Duodenal mucosa (tissue), 2 donors: Measurements from ENCODE around the gene MRPS35.

Experiments used
- H3K27ac ChIP-seq: one replicate; pipeline ENCODE4 v1.7.0; 2013; ENCODE audit warnings: low read depth, low read length
- H3K27me3 ChIP-seq, 2 donors: one replicate each; pipeline ENCODE4 v1.7.0; 2013; ENCODE audit warnings: low read length in 2 of 2, control low read depth in 1 of 2; ENCODE audit not compliant: insufficient read depth in 2 of 2, control insufficient read depth in 1 of 2
- H3K36me3 ChIP-seq, 2 donors: one replicate each; pipeline ENCODE4 v1.7.0; 2013; ENCODE audit warnings: low read length in 2 of 2, control low read depth in 1 of 2; ENCODE audit not compliant: insufficient read depth in 2 of 2, control insufficient read depth in 1 of 2
- H3K4me1 ChIP-seq, 2 donors: one replicate each; pipeline ENCODE4 v1.7.0; 2013; ENCODE audit warnings: low read length in 2 of 2, control low read depth in 1 of 2; ENCODE audit not compliant: insufficient read depth in 2 of 2, control insufficient read depth in 1 of 2
- H3K4me3 ChIP-seq, 2 donors: one replicate each; pipeline ENCODE4 v1.7.0; 2013; ENCODE audit warnings: low read length in 2 of 2, low read depth in 1 of 2
- H3K9ac ChIP-seq, 2 donors: one replicate each; pipeline ENCODE4 v1.7.0; 2013; ENCODE audit warnings: low read length in 2 of 2, low read depth in 1 of 2
- H3K9me3 ChIP-seq, 2 donors: one replicate each; pipeline ENCODE4 v1.7.0; 2013; ENCODE audit warnings: low read length in 2 of 2, control low read depth in 1 of 2; ENCODE audit not compliant: control insufficient read depth in 1 of 2

MRPS35 gene

GRCh38 chr12:27685274-27685673, 25.4 kb upstream of the MRPS35 start:
- peaks cover 0 to 4% of the 10 kb centered on the region in 2 donors for H3K4me1 ChIP-seq
- no peak overlapping the region for H3K4me3 ChIP-seq
- no peak overlapping the region for H3K9ac ChIP-seq
- H3K9me3 ChIP-seq = no peaks in the 10 kb centered on the region
- H3K36me3 ChIP-seq = peaks cover 17 to 45% of the 10 kb centered on the region in 2 donors
- H3K27ac ChIP-seq = no peak overlapping the region
- no peaks in the 10 kb centered on the region for H3K27me3 ChIP-seq

- peaks cover 0 to 4% of the 10 kb centered on the region in 2 donors for H3K4me1 ChIP-seq
- H3K9me3 ChIP-seq = no peaks in the 10 kb centered on the region
- no peak overlapping the region for H3K9ac ChIP-seq
- no peak overlapping the region for H3K4me3 ChIP-seq
- H3K27me3 ChIP-seq = no peaks in the 10 kb centered on the region
- H3K27ac ChIP-seq = no peak overlapping the region
- peaks cover 17 to 47% of the 10 kb centered on the region in 2 donors for H3K36me3 ChIP-seq
Measured at GRCh38 chr12:27686147-27686546, 24.5 kb upstream of the MRPS35 start.

GRCh38 chr12:27688671-27689070, 22.0 kb upstream of the MRPS35 start:
- H3K4me1 ChIP-seq = peaks cover 0 to 4% of the 10 kb centered on the region in 2 donors
- H3K27me3 ChIP-seq = no peaks in the 10 kb centered on the region
- H3K9ac ChIP-seq = no peak overlapping the region
- H3K27ac ChIP-seq = no peak overlapping the region
- no peak overlapping the region for H3K4me3 ChIP-seq
- H3K9me3 ChIP-seq = no peaks in the 10 kb centered on the region
- peaks cover 12 to 54% of the 10 kb centered on the region in 2 donors for H3K36me3 ChIP-seq

DNA sequence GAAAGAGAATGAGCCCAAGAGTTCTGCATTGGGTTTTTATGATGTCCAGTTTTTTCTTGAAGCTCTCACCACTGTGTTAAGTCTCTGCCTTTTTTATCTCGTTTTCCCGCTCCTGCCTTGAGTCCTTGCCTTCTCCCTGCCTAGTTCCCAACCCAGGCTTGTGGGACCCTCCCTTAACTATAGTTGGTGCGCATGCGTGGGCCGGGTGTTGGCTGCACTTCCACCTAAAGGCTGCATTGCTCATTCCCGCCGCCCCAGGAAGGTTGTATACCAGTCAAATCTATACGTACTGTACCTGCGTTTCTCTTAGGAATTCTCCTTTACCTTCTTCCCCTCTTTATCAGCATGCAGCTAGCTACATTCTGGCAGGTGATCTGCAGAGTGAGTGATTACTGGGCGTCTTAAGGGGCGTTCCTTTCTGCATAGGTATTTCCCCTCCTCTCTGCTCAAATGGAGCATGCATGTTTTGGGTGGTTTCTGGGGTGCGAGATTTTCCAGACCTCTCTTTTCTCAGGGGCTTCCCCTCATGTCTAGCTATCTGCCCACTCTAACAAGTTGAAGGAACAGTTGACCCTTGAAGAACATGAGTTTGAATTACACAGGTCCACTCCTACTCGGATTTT, 21.0 kb upstream of the MRPS35 start:
- Histone ChIP-seq H3K27ac (no peak overlapping the region), H3K9ac (no peak overlapping the region), H3K4me3 (no peak overlapping the region), H3K27me3 (no peaks in the 10 kb centered on the region), H3K9me3 (no peaks in the 10 kb centered on the region), H3K4me1 (peaks cover 0 to 4% of the 10 kb centered on the region in 2 donors), H3K36me3 (peaks cover 12 to 54% of the 10 kb centered on the region in 2 donors)

- Histone ChIP-seq H3K27me3 (no peaks in the 10 kb centered on the region), H3K4me1 (peaks cover 5 to 6% of the 10 kb centered on the region in 2 donors), H3K4me3 (no peak overlapping the region), H3K27ac (no peak overlapping the region), H3K36me3 (peaks cover 12 to 39% of the 10 kb centered on the region in 2 donors), H3K9me3 (no peaks in the 10 kb centered on the region), H3K9ac (no peak overlapping the region)
Measured at GRCh38 chr12:27693403-27693802, 17.2 kb upstream of the MRPS35 start.

DNA sequence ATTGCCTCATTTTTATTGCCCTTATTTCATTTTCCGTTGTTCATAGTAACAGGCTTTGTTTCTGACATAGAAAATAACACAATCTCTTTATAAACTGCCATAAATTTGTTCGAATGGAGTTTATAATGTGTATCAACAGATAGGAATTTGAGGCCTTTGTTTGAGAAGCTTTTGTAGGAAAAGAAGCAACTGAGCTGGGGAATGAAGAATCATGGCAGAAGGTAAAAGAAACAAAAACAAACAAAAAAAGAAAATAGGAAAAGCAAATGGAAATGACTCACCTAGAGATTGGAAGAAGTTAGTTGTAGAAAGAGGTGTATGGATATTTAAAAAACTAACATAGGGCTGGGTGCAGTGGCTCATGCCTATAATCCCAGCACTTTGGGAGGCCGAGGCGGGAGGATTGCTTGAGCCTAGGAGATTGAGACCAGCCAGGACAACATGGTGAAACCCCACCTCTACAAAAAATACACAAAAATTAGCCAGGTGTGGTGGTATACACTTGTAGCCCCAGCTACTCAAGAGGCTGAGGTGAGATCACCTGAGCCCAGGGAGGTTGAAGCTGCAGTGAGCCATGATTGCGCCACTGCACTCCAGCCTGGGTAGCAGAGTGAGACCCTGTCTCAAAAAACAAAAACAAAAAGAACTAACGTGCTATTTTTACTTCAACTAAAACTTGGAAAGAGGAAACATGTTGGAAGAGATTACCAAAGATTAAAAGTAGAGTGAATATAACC, 14.9 kb upstream of the MRPS35 start:
- Histone ChIP-seq H3K27ac (no peak overlapping the region), H3K4me3 (no peak overlapping the region)

DNA sequence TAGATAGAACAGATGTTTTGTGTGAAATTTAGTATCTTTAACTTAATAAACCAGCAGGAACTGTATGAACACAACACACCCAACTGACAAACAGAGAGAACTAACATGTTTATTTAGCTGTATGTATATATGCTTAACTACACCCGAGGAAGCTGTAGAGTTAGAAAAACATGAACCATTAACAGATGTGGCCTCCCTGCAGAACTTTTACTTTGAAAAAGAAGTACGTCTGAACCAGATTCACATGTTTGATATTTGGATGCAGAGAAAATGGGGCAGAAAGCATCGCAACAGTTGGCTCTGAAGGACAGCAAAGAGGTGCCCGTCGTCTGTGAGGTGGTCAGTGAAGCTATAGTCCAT, 14.4 kb upstream of the MRPS35 start, which contains the start of gene REP15:
REP15 (plus strand) TSS at position 155 of the 360 bp plus-strand sequence; CDS start at position 271, 116 bp downstream.
- H3K4me3 ChIP-seq = peak within 1 kb of the TSS in 1 of 2 donors; percentile 3
- H3K9ac ChIP-seq = no peak within 1 kb of the TSS
- no peaks in the 10 kb centered on the region for H3K27me3 ChIP-seq
- no peaks in the 10 kb centered on the region for H3K9me3 ChIP-seq
- peaks cover 3 to 11% of the 10 kb centered on the region in 2 donors for H3K4me1 ChIP-seq
- H3K27ac ChIP-seq = no peak within 1 kb of the TSS
- H3K36me3 ChIP-seq = peaks cover 0 to 18% of the 10 kb centered on the region in 2 donors

More for the DNA sequence above, 14.9 kb upstream of the MRPS35 start:
- H3K36me3 ChIP-seq = peaks cover 0 to 21% of the 10 kb centered on the region in 2 donors
- H3K27me3 ChIP-seq = no peaks in the 10 kb centered on the region
- H3K4me1 ChIP-seq = peaks cover 3 to 11% of the 10 kb centered on the region in 2 donors
- no peak overlapping the region for H3K9ac ChIP-seq
- H3K9me3 ChIP-seq = no peaks in the 10 kb centered on the region

DNA sequence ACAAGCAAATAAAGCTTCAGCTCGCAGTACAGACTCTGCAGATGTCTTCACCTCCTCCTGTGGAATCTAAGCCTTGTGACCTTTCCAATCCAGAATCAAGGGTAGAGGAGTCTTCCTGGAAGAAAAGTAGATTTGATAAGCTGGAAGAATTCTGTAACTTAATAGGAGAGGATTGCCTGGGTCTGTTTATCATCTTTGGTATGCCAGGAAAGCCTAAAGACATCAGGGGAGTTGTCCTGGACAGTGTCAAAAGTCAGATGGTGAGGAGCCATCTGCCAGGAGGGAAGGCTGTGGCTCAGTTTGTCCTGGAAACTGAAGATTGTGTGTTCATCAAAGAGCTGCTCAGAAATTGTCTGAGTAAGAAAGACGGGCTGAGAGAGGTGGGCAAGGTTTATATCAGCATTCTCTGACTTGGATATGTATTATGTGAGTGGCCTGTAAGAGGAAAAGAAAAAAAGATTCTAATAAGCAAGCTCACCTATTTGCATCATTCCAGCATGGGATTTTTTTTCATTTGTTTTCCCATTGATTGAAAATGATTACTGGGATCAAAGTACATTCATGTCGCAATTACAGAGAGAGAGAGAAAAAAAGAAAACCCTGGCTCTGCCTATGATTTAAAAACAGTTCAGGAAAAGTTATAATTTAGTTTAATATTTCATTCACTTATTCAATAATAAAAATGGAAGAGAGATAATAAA, 13.6 kb upstream of the MRPS35 start:
- no peaks in the 10 kb centered on the region for H3K27me3 ChIP-seq
- no peak overlapping the region for H3K9ac ChIP-seq
- H3K9me3 ChIP-seq = no peaks in the 10 kb centered on the region
- H3K27ac ChIP-seq = no peak overlapping the region
- H3K4me3 ChIP-seq = no peak overlapping the region
- peaks cover 0 to 11% of the 10 kb centered on the region in 2 donors for H3K36me3 ChIP-seq
- peaks cover 3 to 11% of the 10 kb centered on the region in 2 donors for H3K4me1 ChIP-seq

GRCh38 chr12:27703720-27704452, 6.7 kb upstream of the MRPS35 start:
- Histone ChIP-seq H3K27ac (no peak overlapping the region), H3K4me1 (peaks cover 0 to 6% of the 10 kb centered on the region in 2 donors), H3K27me3 (no peaks in the 10 kb centered on the region), H3K9me3 (no peaks in the 10 kb centered on the region), H3K36me3 (no peaks in the 10 kb centered on the region), H3K4me3 (no peak overlapping the region), H3K9ac (no peak overlapping the region)
